GM12878 (cell line): ENCODE measurements around the gene POLR1G. TPM values are rescaled to one million over a fixed set of nuclear protein-coding genes. Genes with fewer than 3 reads are reported as not detected.

ENCODE experiments used
- BACH1 ChIP-seq: fragments of 450-650 bp; IDR thresholded peaks from 2 replicates; pipeline ENCODE4 v1.6.1; 2017; ENCODE audit warnings: mild to moderate bottlenecking, borderline replicate concordance
- CBX5 ChIP-seq: sonication (generic); IDR thresholded peaks from 2 replicates; pipeline ENCODE4 v1.6.1; 2016; ENCODE audit warnings: low read depth, moderate library complexity, mild to moderate bottlenecking, inconsistent platforms
- CREB1 ChIP-seq: IDR thresholded peaks from 2 replicates; pipeline ENCODE4 v1.6.1; 2012; ENCODE audit warnings: low read depth, mild to moderate bottlenecking, inconsistent platforms
- CREM ChIP-seq: IDR thresholded peaks from 2 replicates; pipeline ENCODE4 v1.6.1; 2014; ENCODE audit warnings: antibody characterized with exemption, low read depth
- ESRRA ChIP-seq: IDR thresholded peaks from 2 replicates; pipeline ENCODE4 v1.6.1; 2012; ENCODE audit warnings: mild to moderate bottlenecking, low read length, improper control_type of control experiment
- EZH2 ChIP-seq: IDR thresholded peaks from 2 replicates; pipeline ENCODE4 v1.6.1; 2012; ENCODE audit warnings: low read depth, mild to moderate bottlenecking, control low read depth, inconsistent platforms, low read length, borderline replicate concordance; ENCODE audit not compliant: control insufficient read depth
- GABPA ChIP-seq: IDR thresholded peaks from 2 replicates; pipeline ENCODE4 v1.6.1; 2014; ENCODE audit warnings: antibody characterized with exemption, low read depth, mild to moderate bottlenecking, inconsistent platforms
- GATAD2B ChIP-seq: fragments of 450-650 bp; conservative IDR thresholded peaks from 2 replicates; pipeline ENCODE4 v1.6.1; 2017; ENCODE audit warnings: low read depth, mild to moderate bottlenecking, moderate library complexity
- KAT2A ChIP-seq: conservative IDR thresholded peaks from 2 replicates; pipeline ENCODE4 v1.6.1; 2011; ENCODE audit warnings: low read depth, low read length; ENCODE audit not compliant: control insufficient read depth
- KLF5 ChIP-seq: fragments of 450-650 bp; IDR thresholded peaks from 2 replicates; pipeline ENCODE4 v1.6.1; 2014; ENCODE audit warnings: mild to moderate bottlenecking; ENCODE audit not compliant: partially characterized antibody
- NFXL1 ChIP-seq: fragments of 450-650 bp; IDR thresholded peaks from 2 replicates; pipeline ENCODE4 v1.6.1; 2017; ENCODE audit warnings: antibody characterized with exemption, mild to moderate bottlenecking, borderline replicate concordance
- RBBP5 ChIP-seq: fragments of 200-600 bp; sonication (generic); conservative IDR thresholded peaks from 2 replicates; pipeline ENCODE4 v1.6.1; 2016
- RUNX3 ChIP-seq: IDR thresholded peaks from 2 replicates; pipeline ENCODE4 v1.6.1; 2012; ENCODE audit warnings: low read length, inconsistent platforms
- SREBF1 ChIP-seq: IDR thresholded peaks from 2 replicates; pipeline ENCODE4 v1.6.1; 2012; ENCODE audit warnings: mild to moderate bottlenecking, low read length
- SRF ChIP-seq, 2 experiments: IDR thresholded peaks; 2 replicates each; pipeline ENCODE4 v1.6.1; 2011; ENCODE audit warnings: low read depth in 2 of 2, low read length in 2 of 2, mild to moderate bottlenecking in 1 of 2, moderate library complexity in 1 of 2
- STAT1 ChIP-seq: fragments of 450-650 bp; conservative IDR thresholded peaks from 2 replicates; pipeline ENCODE4 v1.6.1; 2014; ENCODE audit warnings: antibody characterized with exemption, mild to moderate bottlenecking
- TCF7 ChIP-seq: IDR thresholded peaks from 2 replicates; pipeline ENCODE4 v1.6.1; 2014; ENCODE audit warnings: antibody characterized with exemption, borderline replicate concordance
- polyA plus RNA-seq, 11 experiments: library from polyadenylated mRNA; depleted of rRNA in 4 of 11; unstranded in 6 of 11; stranded (reverse) in 5 of 11; fragments of >200 nt; fragmentation: Nextera tagmentation in 4 of 11; fragmentation: Illumina TruSeq in 1 of 11; extraction: Ambion mirVana in 4 of 11; extraction: Trizol in 1 of 11; gene quantifications; 1 replicate in 1 of 11; 2 replicates in 10 of 11; pipeline versions ENCODE4 v1.2.1 to v1.2.3, GENCODE V29; 2011 to 2016; ENCODE audit warnings: inconsistent platforms in 2 of 11, missing spikeins in 2 of 11, low read depth in 1 of 11
- total RNA-seq, 4 experiments: library from RNA; depleted of rRNA in 3 of 4; stranded (reverse); fragments of >200 nt in 3 of 4; fragmentation: Illumina TruSeq in 1 of 4; extraction: Trizol in 1 of 4; gene quantifications; 2 replicates each; pipeline versions ENCODE4 v1.2.1 to v1.2.3, GENCODE V29; 2013 to 2021
- TF ChIP-seq, protein P1 (sequence below): IDR thresholded peaks from 2 replicates; pipeline ENCODE4 v1.6.1; 2011; ENCODE audit warnings: borderline replicate concordance, low read depth, mild to moderate bottlenecking, moderate library complexity, mixed read lengths, low read length; ENCODE audit not compliant: insufficient read depth; ENCODE audit errors: extremely low read length
- TF ChIP-seq, protein P2 (sequence below): fragments of 150-350 bp; IDR thresholded peaks from 2 replicates; pipeline ENCODE4 v1.6.1; 2014; ENCODE audit warnings: mild to moderate bottlenecking, low read depth, low read length
- TF ChIP-seq, protein P3 (sequence below): IDR thresholded peaks from 2 replicates; pipeline ENCODE4 v1.6.1; 2012; ENCODE audit warnings: low read depth, low read length, improper control_type of control experiment
- TF ChIP-seq, protein P4 (sequence below): fragments of 450-650 bp; conservative IDR thresholded peaks from 2 replicates; pipeline ENCODE4 v1.6.1; 2017; ENCODE audit warnings: mild to moderate bottlenecking, moderate library complexity
- TF ChIP-seq, protein P5 (sequence below): fragments of 450-650 bp; formaldehyde crosslinking; IDR thresholded peaks from 2 replicates; pipeline ENCODE4 v1.4.0; 2020; ENCODE audit warnings: mild to moderate bottlenecking, moderate library complexity

Gene POLR1G
- total and polyA plus RNA-seq, 10 of the 15 experiments (the other 5 are each of a cell fraction or from before 2014, with no cell fraction given), result 2.0 to 30.9 (median 20.5) TPM

DNA sequence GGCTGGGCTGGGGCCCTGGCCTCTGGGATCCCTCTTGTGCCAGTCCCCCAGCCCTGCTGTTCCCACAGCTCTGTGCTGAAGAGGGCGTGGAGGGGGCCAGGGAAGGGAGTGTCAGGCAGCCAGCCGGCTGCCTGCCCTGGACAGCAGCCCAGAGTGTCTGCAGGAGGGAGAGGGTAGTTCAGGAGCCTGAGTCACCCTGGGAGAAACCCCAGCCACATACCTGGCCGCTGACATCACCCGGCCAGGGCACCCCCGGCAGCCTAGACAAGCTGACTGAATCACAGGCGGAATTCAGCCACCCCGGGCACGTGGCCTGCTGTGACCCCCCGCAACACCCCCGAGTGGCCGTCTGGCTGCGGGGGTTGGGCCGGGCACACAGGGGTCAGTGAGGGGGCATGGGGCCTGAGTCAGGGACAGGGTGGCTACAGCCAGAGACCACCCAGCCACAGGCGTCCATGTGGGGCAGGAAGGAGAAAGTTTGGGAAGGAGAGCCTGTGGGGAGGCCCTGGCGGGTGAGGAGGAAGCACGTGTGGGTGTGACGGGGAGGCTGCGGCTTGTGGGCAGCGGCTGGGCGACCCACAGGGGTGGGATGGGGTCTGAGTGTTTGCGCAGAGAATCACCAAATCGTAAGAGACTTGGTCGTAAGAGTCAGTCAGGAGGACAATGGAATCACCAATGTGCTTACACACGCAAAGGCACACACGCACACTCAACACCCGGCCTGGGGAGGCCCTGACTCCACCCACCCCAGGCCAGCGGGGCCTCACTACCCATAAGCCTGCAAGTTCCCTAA is 49.5 kb downstream of the POLR1G start (continued):
- TF ChIP-seq CREB1, result peak; percentile 61; the same call in 1 of the 2 replicates
- TF ChIP-seq, protein P1, sequence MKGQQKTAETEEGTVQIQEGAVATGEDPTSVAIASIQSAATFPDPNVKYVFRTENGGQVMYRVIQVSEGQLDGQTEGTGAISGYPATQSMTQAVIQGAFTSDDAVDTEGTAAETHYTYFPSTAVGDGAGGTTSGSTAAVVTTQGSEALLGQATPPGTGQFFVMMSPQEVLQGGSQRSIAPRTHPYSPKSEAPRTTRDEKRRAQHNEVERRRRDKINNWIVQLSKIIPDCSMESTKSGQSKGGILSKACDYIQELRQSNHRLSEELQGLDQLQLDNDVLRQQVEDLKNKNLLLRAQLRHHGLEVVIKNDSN, result peak; percentile 64
- TF ChIP-seq, protein P2, sequence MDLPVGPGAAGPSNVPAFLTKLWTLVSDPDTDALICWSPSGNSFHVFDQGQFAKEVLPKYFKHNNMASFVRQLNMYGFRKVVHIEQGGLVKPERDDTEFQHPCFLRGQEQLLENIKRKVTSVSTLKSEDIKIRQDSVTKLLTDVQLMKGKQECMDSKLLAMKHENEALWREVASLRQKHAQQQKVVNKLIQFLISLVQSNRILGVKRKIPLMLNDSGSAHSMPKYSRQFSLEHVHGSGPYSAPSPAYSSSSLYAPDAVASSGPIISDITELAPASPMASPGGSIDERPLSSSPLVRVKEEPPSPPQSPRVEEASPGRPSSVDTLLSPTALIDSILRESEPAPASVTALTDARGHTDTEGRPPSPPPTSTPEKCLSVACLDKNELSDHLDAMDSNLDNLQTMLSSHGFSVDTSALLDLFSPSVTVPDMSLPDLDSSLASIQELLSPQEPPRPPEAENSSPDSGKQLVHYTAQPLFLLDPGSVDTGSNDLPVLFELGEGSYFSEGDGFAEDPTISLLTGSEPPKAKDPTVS, result no peak
- TF ChIP-seq GABPA, result no peak
- TF ChIP-seq SRF (IDR thresholded peaks at IDR 0.05; ENCODE audit: low read depth in 2 of 2, low read length in 2 of 2), result no peak
- TF ChIP-seq SREBF1, result no peak
- no peak for TF ChIP-seq ESRRA
- no peak for TF ChIP-seq NFXL1
- TF ChIP-seq CREM, result peak; percentile 66; the same call in 1 of the 2 replicates
- TF ChIP-seq, protein P3, sequence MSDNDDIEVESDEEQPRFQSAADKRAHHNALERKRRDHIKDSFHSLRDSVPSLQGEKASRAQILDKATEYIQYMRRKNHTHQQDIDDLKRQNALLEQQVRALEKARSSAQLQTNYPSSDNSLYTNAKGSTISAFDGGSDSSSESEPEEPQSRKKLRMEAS, result peak; percentile 18; the same call in 1 of the 2 replicates
- no peak for TF ChIP-seq KAT2A
- TF ChIP-seq RUNX3, result peak; percentile 68
- TF ChIP-seq EZH2, result no peak
- no peak for TF ChIP-seq GATAD2B
- no peak for TF ChIP-seq KLF5
- no peak for TF ChIP-seq CBX5
- no peak for TF ChIP-seq BACH1
- no peak for TF ChIP-seq TCF7
- TF ChIP-seq STAT1, result no peak
- TF ChIP-seq, protein P4, sequence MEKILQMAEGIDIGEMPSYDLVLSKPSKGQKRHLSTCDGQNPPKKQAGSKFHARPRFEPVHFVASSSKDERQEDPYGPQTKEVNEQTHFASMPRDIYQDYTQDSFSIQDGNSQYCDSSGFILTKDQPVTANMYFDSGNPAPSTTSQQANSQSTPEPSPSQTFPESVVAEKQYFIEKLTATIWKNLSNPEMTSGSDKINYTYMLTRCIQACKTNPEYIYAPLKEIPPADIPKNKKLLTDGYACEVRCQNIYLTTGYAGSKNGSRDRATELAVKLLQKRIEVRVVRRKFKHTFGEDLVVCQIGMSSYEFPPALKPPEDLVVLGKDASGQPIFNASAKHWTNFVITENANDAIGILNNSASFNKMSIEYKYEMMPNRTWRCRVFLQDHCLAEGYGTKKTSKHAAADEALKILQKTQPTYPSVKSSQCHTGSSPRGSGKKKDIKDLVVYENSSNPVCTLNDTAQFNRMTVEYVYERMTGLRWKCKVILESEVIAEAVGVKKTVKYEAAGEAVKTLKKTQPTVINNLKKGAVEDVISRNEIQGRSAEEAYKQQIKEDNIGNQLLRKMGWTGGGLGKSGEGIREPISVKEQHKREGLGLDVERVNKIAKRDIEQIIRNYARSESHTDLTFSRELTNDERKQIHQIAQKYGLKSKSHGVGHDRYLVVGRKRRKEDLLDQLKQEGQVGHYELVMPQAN, result no peak
- TF ChIP-seq, protein P5, sequence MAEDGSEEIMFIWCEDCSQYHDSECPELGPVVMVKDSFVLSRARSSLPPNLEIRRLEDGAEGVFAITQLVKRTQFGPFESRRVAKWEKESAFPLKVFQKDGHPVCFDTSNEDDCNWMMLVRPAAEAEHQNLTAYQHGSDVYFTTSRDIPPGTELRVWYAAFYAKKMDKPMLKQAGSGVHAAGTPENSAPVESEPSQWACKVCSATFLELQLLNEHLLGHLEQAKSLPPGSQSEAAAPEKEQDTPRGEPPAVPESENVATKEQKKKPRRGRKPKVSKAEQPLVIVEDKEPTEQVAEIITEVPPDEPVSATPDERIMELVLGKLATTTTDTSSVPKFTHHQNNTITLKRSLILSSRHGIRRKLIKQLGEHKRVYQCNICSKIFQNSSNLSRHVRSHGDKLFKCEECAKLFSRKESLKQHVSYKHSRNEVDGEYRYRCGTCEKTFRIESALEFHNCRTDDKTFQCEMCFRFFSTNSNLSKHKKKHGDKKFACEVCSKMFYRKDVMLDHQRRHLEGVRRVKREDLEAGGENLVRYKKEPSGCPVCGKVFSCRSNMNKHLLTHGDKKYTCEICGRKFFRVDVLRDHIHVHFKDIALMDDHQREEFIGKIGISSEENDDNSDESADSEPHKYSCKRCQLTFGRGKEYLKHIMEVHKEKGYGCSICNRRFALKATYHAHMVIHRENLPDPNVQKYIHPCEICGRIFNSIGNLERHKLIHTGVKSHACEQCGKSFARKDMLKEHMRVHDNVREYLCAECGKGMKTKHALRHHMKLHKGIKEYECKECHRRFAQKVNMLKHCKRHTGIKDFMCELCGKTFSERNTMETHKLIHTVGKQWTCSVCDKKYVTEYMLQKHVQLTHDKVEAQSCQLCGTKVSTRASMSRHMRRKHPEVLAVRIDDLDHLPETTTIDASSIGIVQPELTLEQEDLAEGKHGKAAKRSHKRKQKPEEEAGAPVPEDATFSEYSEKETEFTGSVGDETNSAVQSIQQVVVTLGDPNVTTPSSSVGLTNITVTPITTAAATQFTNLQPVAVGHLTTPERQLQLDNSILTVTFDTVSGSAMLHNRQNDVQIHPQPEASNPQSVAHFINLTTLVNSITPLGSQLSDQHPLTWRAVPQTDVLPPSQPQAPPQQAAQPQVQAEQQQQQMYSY (CRISPR knock-in tag), result no peak
- no peak for TF ChIP-seq RBBP5
